Measurements from ENCODE around the gene ITGB1.
"Not testable (repeated sequence)": the region's sequence is repeated elsewhere in the genome, so short reads cannot be mapped to it uniquely, and the experiment has no call there.

Gene ITGB1

GRCh38 chr10:32938554-32939061 lies 19.4 kb downstream of the ITGB1 start:
- DNase-seq (ENCODE audit: low read depth in 2 of 2): no peak

- no peak for DNase-seq (ENCODE audit: low read depth in 2 of 2)
Measured at GRCh38 chr10:32937911-32938424, 20.1 kb downstream of the ITGB1 start.

- no peak for DNase-seq (ENCODE audit: low read depth in 2 of 2)
Measured at GRCh38 chr10:32932225-32932729, 25.8 kb downstream of the ITGB1 start.

- DNase-seq (ENCODE audit: low read depth in 2 of 2): no peak
Measured at GRCh38 chr10:32931593-32931992, 26.4 kb downstream of the ITGB1 start.

GRCh38 chr10:32930036-32930435 lies 28.0 kb downstream of the ITGB1 start:
- DNase-seq (ENCODE audit: low read depth in 2 of 2): no peak

DNA sequence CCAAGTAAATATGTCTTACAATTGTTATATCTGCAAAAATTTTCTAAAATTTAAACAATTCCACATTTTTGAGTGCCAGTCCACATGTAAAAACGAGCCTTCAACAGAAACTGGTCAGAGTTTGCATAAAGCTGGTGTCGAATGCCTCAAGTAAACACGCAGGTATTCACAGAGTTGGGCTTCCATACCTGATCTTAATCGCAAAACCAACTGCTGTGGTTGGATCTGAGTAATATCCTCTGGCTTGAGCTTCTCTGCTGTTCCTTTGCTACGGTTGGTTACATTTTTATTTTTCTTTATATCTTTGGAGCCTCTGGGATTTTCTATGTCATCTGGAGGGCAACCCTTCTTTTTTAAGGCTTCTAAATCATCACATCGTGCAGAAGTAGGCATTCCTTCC lies 28.4 kb downstream of the ITGB1 start:
- no peak for DNase-seq (ENCODE audit: low read depth in 2 of 2)

DNA sequence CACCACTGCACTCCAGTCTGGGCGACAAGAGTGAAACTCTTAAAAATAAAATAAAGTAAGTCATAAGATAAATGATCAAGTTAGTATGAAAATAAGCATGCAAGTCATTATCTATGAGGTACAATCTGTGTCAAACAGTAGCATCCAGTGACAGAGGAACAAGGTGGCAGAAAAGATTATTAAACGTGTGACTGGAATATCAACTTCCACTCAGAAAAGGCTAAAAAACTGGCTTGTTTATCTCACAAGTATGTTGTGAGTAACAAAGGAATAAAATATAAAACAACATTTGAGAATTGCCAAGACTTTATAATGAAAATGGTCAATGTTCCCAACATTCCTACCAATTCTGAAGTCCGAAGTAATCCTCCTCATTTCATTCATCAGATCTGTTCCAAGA lies 30.3 kb downstream of the ITGB1 start:
- no peak for DNase-seq (ENCODE audit: low read depth in 2 of 2)

- no peak for DNase-seq (ENCODE audit: low read depth in 2 of 2)
Measured at GRCh38 chr10:32923849-32924248, 34.2 kb downstream of the ITGB1 start.

DNA sequence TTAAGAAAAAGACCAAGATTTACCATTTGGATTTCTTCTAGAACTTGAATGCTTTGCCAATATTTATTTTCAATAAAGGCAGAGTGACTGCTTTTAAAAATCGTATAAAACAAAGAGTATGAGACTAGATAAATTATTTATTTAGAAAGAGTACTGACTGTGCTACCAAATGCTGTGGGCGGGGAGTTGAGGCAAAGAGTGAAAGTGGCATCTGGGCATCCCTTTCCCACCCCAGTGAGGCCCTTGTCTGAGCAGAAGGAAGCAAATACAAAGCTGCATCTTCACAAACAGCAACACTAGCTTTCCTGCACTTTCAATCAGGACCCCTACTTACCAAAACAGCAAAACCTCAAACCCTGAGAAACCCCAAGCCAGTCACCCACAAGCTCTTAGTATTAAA lies 34.9 kb downstream of the ITGB1 start:
- DNase-seq (ENCODE audit: low read depth in 2 of 2): no peak

DNA sequence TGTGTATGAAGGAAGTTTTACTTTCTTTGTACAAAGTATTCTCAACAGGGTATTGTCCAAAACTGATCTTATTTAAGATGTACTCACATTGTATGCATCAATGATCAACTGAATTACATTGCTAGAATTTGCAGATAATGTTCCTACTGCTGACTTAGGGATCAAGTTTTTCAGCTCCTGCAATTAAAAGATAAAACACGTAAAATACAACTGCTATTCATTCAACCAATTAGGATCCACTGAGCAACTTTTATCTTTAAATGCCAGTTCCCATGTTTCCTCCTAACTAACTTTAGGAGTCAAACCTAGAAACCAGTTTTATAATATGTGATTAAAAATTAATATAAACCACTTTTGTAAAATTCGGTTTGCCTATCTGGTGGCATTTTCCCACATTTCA lies 35.9 kb downstream of the ITGB1 start:
- no peak for DNase-seq (ENCODE audit: low read depth in 2 of 2)

- not testable (repeated sequence) for DNase-seq (ENCODE audit: low read depth in 2 of 2)
Measured at GRCh38 chr10:32917817-32918216, 40.2 kb downstream of the ITGB1 start.

- no peak for DNase-seq (ENCODE audit: low read depth in 2 of 2)
Measured at GRCh38 chr10:32911285-32912016, 46.6 kb downstream of the ITGB1 start.

DNA sequence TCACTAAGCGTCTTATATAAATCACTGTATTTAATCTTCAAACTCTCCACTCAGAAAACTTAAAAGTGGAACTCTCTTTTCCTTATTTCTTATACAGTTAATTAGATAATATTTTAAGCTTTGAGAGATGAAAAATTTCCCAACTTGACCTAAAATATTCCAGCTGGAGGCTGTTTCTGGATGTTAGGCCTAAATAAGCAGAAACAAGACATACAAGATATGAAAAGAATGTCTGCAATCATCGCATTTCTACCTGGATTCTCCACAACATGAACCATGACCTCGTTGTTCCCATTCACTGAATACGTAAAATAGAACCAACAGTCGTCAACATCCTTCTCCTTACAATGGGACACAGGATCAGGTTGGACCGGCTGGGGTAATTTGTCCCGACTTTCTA lies 48.1 kb downstream of the ITGB1 start:
- DNase-seq (ENCODE audit: low read depth in 2 of 2): not testable (repeated sequence)

DNA sequence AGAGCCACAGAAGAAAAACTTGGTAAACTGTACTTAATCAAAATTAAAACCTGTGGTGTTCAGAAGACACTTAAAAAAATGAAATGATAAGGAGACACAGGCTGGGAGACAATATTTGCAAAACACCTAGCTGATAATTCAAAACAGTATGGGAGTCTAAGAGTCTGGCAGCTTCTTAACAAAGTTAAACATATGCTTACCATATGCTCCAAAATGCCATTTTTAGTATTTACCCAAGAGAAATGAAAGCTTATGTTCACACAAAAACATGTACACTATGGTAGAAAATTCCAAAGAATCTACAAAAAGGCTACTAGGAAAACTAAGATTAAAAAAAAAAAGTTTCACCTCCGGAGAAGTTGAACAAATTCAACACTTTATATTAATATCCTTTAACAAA lies 48.6 kb downstream of the ITGB1 start:
- no peak for DNase-seq (ENCODE audit: low read depth in 2 of 2)

DNA sequence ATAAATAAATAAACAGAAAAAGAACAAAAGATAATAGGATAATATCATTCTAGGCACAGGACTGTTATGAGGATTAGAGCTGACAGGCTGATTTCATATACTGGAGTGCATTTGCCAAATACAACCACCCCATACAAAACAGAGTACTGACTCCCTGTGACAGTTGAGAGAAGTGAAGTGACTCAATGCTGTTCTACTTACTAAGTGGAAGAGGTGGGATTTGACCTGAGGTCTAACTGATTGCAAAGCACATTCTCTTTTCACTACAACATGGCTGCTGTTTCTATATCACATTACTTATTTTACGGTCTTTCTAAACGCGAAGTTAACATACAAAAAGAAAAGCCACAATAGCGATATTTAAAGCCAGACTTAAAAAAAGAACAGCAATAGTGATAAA lies 51.4 kb downstream of the ITGB1 start:
- DNase-seq (ENCODE audit: low read depth in 2 of 2): no peak

- DNase-seq (ENCODE audit: low read depth in 2 of 2): no peak
Measured at GRCh38 chr10:32905466-32905865, 52.6 kb downstream of the ITGB1 start.

- no peak for DNase-seq (ENCODE audit: low read depth in 2 of 2)
Measured at GRCh38 chr10:32901815-32902214, 56.2 kb downstream of the ITGB1 start.

DNA sequence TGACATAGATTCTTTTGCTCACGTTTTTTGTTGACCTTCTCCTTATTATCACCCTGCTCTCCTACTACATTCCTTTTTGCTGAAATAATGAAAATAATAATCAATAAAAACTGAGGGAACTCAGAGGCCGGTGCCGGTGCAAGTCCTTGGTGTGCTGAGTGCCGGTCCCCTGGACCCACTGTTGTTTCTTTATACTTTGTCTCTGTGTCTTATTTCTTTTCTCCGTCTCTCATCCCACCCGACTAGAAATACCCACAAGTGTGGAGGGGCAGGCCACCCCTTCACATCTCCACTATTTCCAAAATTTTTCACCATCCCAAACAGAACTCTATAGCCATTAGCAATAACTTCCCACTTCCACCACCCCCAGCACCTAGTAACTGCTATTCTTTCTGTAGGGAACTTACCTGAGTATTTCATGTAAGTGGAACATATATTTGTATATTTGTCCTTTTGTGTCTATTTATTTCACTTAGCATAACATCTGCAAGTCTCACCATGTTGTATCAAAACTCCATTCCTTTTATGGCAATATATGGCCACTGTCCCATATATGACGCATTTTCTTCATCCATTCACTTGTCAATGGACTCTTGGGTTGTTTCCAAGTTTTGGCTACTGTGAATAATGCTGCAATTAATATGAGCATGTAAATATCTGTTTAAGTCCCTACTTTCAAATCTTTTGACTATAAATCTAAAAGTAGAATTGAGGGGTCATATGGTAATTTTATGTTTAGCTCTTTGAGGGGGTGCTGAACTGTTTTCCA lies 62.6 kb downstream of the ITGB1 start:
- DNase-seq (ENCODE audit: low read depth in 2 of 2): not testable (repeated sequence)

GRCh38 chr10:32893916-32894664 lies 63.9 kb downstream of the ITGB1 start:
- DNase-seq (ENCODE audit: low read depth in 2 of 2): no peak

DNA sequence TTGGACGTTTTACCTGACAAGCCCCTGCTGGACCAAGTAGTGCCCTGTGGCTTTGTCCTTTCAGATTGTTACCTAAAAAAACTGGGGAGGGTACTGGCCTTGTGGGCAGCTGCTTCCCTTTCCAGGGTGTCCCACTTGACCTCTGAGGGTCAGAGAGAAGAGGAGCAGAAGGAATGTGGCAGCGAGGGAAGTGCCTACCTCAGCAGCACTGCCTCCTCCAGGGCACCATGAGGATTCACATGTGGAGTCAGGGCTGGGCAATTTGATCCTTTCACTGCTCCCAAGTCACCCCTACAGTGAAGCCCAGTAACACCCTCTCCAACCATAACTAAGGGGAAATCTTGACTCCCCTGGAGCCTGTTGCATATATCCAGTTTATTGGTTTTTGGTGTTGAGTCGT lies 64.6 kb downstream of the ITGB1 start:
- DNase-seq (ENCODE audit: low read depth in 2 of 2): no peak

- DNase-seq (ENCODE audit: low read depth in 2 of 2): no peak
Measured at GRCh38 chr10:32891261-32891660, 66.8 kb downstream of the ITGB1 start.

DNA sequence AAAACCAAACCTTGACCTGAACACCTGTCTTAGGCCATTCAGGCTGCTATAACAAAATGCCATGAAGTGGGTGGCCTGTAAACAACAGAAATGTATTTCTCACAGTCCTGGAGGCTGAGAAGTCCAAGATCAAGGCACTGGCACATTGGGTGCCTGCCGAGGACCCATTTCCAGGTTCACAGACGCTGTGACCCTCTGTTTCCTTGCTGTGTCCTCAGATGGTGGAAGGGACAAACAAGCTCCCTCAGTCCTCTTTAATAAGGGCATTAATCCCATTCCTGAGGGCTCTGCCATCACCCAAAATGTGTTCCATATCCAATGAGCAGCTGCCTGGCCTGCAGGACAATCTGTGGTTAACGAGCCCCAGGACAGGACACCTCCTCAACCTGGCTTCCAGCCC lies 67.6 kb downstream of the ITGB1 start:
- DNase-seq (ENCODE audit: low read depth in 2 of 2): no peak

All from stimulated activated CD8-positive, alpha-beta memory T cell treated with anti-CD3 and anti-CD28 coated beads, Interleukin-7, amount 100 ng/mL, for 1 hour (primary cell).